Fibroblast of lung (primary cell): Measurements from ENCODE around the gene PLCG1.

Experiments used
- CTCF ChIP-seq, 2 donors: IDR thresholded peaks in 1 of 2; conservative IDR thresholded peaks in 1 of 2; 1 replicate in 1 of 2; 2 replicates in 1 of 2; pipeline ENCODE4 v1.5.1; 2011 to 2012; ENCODE audit warnings: low read length in 2 of 2, control low read depth in 1 of 2, inconsistent platforms in 1 of 2, low read depth in 1 of 2, mild to moderate bottlenecking in 1 of 2
- EZH2 ChIP-seq: IDR thresholded peaks from 2 replicates; pipeline ENCODE4 v1.5.1; 2012; ENCODE audit warnings: low read length, control low read depth, mild to moderate bottlenecking; ENCODE audit errors: missing control alignments

DNA sequence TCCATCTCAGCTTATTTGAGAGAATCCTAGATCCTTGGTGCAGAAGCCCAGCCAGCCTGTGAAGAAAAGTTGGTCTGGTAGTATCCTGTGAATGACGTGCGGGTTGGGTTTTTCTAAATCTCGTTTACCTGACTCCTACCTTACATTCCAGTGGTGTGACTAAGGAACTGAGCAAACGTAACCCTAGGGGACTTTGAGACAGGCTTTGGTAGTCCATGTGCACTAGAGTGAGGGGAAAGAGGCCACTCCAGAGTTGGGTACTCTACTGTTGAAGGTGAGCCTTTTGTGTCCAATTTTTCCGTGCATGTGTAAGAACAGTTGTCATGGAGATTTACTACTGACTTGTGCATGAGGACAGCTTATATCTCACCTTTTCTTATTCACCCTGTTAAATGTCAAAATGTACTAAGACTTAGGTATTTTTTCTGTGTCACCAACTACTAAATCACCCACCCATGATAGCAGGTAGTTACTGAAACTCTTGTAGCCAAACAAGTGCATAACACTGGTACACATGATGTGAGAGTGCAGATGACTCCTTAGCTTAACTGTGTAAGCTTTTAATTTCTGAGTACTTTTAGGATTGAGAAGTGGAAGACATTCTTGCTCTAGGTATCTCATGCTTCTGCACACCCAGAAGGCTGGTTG is 26.3 kb upstream of the PLCG1 start:
- TF ChIP-seq CTCF (conservative IDR thresholded peaks at IDR 0.05 in 1 of 2, IDR thresholded peaks at IDR 0.05 in 1 of 2; ENCODE audit: low read depth in 1 of 2, low read length in 2 of 2) (no peak), EZH2 (no peak)
